NCI-H510A (cell line): ENCODE results near the gene GPATCH4.
"Not testable (repeated sequence)": the region's sequence is repeated elsewhere in the genome, so short reads cannot be mapped to it uniquely, and the experiment has no call there.

ENCODE experiments used
- DNase-seq: peaks from one replicate; lab custom pipeline; 2025; lab: John Stamatoyannopoulos, UW

Gene GPATCH4

GRCh38 chr1:156601122-156601830 is at the start of gene GPATCH4:
Gene GPATCH4 (minus strand): TSS chr1:156601479.
- DNase-seq, result peak; percentile 69

- no peak for DNase-seq
These were observed 47.7 kb upstream of the GPATCH4 start for GRCh38 chr1:156648951-156649350.

- DNase-seq, result no peak
These were observed 47.2 kb upstream of the GPATCH4 start for GRCh38 chr1:156648496-156648895.

- DNase-seq, result no peak
These were observed 46.1 kb upstream of the GPATCH4 start for GRCh38 chr1:156647351-156647750.

GRCh38 chr1:156646738-156647211 is 45.5 kb upstream of the GPATCH4 start:
- DNase-seq, result no peak

- DNase-seq, result no peak
These were observed 44.4 kb upstream of the GPATCH4 start for GRCh38 chr1:156645666-156646065.

GRCh38 chr1:156645056-156645455 is 43.8 kb upstream of the GPATCH4 start:
- no peak for DNase-seq

- DNase-seq, result no peak
These were observed 43.4 kb upstream of the GPATCH4 start for GRCh38 chr1:156644640-156645039.

GRCh38 chr1:156644146-156644545 is 42.9 kb upstream of the GPATCH4 start:
- DNase-seq, result no peak

- no peak for DNase-seq
These were observed 42.5 kb upstream of the GPATCH4 start for GRCh38 chr1:156643778-156644092.

GRCh38 chr1:156643049-156643777 is 41.9 kb upstream of the GPATCH4 start:
- no peak for DNase-seq

GRCh38 chr1:156642265-156643048 is 41.2 kb upstream of the GPATCH4 start:
- DNase-seq, result no peak

- DNase-seq, result peak; percentile 37
These were observed 40.5 kb upstream of the GPATCH4 start, which contains the start of gene BCAN for GRCh38 chr1:156641761-156642264. Gene BCAN (plus strand): TSS chr1:156642117. CDS start chr1:156646055, 3,938 bp downstream.

- DNase-seq, result no peak
These were observed 39.8 kb upstream of the GPATCH4 start for GRCh38 chr1:156640842-156641706.

GRCh38 chr1:156639601-156640101 is 38.4 kb upstream of the GPATCH4 start:
- DNase-seq, result no peak

GRCh38 chr1:156638189-156638985 is 37.1 kb upstream of the GPATCH4 start:
- DNase-seq, result no peak

GRCh38 chr1:156632355-156632754 is 31.1 kb upstream of the GPATCH4 start:
- DNase-seq, result no peak

GRCh38 chr1:156631152-156631551 is 29.9 kb upstream of the GPATCH4 start:
- not testable (repeated sequence) for DNase-seq

GRCh38 chr1:156629823-156630449 is 28.7 kb upstream of the GPATCH4 start:
- no peak for DNase-seq
